Mucosa of rectum (tissue), 2 donors: ENCODE results near the gene ZNF385A.

Experiments used
- H3K27ac ChIP-seq, 2 donors: one replicate each; pipeline ENCODE4 v1.7.0; 2013; ENCODE audit warnings: inconsistent platforms in 2 of 2, low read depth in 2 of 2, low read length in 2 of 2
- H3K27me3 ChIP-seq, 2 donors: one replicate each; pipeline ENCODE4 v1.7.0; 2013; ENCODE audit warnings: low read length in 2 of 2; ENCODE audit not compliant: control insufficient read depth in 2 of 2, insufficient read depth in 2 of 2
- H3K36me3 ChIP-seq, 2 donors: one replicate each; pipeline ENCODE4 v1.7.0; 2013; ENCODE audit warnings: low read length in 2 of 2; ENCODE audit not compliant: control insufficient read depth in 2 of 2, insufficient read depth in 2 of 2
- H3K4me1 ChIP-seq, 2 donors: one replicate each; pipeline ENCODE4 v1.7.0; 2013; ENCODE audit warnings: low read length in 2 of 2, mild to moderate bottlenecking in 1 of 2; ENCODE audit not compliant: control insufficient read depth in 2 of 2, insufficient read depth in 2 of 2
- H3K4me3 ChIP-seq, 2 donors: one replicate each; pipeline ENCODE4 v1.7.0; 2013; ENCODE audit warnings: low read length in 2 of 2
- H3K9ac ChIP-seq, 2 donors: one replicate each; pipeline ENCODE4 v1.7.0; 2013; ENCODE audit warnings: low read length in 2 of 2, low read depth in 1 of 2, mild to moderate bottlenecking in 1 of 2
- H3K9me3 ChIP-seq, 2 donors: one replicate each; pipeline ENCODE4 v1.7.0; 2013; ENCODE audit warnings: low read length in 2 of 2; ENCODE audit not compliant: control insufficient read depth in 2 of 2
- donor health status: healthy.
- donor health status: Normal muscosa, but diverticular disease.

Gene ZNF385A

DNA sequence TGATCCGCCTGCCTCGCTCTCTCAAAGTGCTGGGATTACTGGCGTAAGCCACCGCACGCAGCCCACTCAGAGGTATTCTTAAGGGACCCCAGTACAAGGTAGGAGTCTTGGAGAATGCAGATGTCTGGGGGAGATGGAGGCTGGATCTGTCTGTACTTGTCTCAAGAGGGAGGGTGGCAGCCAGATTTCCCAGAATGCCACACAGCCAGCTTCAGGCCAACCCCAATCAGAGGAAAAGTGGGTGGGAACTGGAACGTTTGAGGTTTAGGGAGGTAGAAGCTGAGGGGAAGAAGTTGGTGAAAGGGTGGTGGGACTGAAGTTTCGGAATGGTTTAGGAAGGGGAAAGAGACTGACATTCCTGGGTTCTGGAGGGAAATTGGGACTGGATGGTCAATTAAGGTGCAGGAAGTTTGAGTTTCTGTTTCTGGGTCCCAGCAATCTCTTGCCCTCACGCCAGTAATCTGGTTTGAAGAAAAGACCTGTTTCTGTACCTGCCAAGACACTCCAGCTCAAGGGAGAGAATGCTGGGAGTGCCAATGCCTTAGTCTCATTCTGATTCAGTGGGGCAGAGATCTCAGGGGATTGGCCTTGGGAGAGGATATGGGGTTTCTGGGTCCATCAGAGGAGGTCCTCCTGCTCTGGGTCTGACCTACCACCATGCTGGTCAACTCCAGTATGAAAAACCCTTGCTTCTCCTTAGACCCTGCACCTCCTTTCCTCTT lies 8.1 kb upstream of the ZNF385A start:
- Histone ChIP-seq H3K9ac (no peak overlapping the region), H3K27ac (no peak overlapping the region), H3K4me3 (no peak overlapping the region), H3K4me1 (peaks cover 5 to 6% of the 10 kb centered on the region in 2 donors), H3K36me3 (peaks cover 8 to 15% of the 10 kb centered on the region in 2 donors), H3K9me3 (no peaks in the 10 kb centered on the region), H3K27me3 (peaks cover 0 to 4% of the 10 kb centered on the region in 2 donors)

DNA sequence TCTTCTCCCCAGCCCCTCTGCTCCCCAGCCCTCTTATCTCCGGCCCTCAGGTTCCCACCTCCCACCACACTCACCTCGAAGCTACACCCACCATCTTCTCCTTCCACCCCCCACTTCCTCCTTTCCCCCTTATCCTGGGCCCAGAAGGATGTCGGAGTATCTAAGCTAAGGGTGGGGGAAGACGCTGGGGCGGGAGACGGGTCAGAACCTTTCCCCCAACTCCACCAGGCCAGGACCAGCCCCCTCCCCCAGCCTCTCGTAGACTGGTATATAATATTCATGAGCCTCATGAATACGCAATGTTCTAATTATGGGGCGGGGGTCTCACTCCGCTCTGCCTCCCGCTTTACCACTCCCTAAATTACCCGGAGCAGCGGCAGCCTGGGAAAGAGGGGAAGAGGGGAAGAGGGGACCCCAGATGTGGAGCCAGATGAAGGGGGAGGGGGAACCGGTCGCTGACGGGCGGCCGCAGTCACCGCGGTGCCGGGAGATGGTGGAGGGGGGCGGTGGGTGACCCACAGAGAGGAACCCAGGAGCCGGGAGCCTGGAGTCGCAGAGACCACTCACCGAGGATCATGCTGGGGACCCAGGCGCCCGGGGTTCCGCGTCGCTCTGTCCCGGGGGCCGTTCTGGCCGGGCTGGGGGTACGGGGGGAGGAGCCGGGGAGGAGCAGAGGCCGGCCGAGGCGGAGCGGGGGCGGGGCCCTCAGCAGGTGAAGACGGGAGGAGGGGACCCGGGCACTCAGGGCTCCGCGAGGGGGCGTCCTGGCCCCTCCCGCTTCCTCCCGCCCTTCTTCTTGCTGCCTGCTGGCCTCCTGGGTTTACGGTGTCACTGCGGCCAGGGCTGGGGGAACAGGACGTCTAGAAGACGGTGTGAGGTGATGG lies 6.4 kb upstream of the ZNF385A start:
- no peak overlapping the region for H3K27ac ChIP-seq
- no peaks in the 10 kb centered on the region for H3K9me3 ChIP-seq
- H3K4me3 ChIP-seq = peak overlapping the region; percentile 37 to 46
- H3K4me1 ChIP-seq = peaks cover 5 to 6% of the 10 kb centered on the region in 2 donors
- H3K9ac ChIP-seq = peak overlapping the region in 1 of 2 donors; percentile 14
- peaks cover 0 to 4% of the 10 kb centered on the region in 2 donors for H3K27me3 ChIP-seq
- H3K36me3 ChIP-seq = peaks cover 0 to 3% of the 10 kb centered on the region in 2 donors

DNA sequence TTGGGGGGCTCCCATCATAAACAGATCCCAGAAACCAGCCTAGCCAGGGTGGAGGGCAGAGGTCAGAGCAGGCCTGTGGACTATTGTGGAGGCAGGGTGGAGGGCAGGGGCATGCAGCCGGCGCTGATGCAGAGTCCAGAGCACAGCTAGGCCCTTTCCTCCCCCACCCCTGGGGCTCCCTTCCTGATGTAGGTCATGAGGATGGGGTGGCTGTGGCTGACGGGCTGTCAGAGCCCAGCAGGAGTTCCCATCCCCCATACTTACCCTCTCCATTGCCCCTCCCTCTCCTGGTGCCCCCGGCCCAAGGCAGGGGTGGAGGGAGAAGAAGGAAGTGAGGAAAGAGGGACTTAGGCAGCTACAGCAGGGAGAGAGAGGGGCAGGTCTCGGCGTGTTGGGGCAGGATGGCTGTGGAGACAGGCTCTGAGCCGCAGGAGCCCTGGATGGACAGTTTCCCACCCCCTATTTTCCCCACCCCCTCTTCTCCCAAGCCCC lies 5.7 kb upstream of the ZNF385A start:
- H3K9ac ChIP-seq = no peak overlapping the region
- no peaks in the 10 kb centered on the region for H3K9me3 ChIP-seq
- peaks cover 0 to 4% of the 10 kb centered on the region in 2 donors for H3K27me3 ChIP-seq
- no peaks in the 10 kb centered on the region for H3K36me3 ChIP-seq
- H3K4me3 ChIP-seq = no peak overlapping the region
- H3K27ac ChIP-seq = no peak overlapping the region
- peaks cover 6 to 7% of the 10 kb centered on the region in 2 donors for H3K4me1 ChIP-seq

DNA sequence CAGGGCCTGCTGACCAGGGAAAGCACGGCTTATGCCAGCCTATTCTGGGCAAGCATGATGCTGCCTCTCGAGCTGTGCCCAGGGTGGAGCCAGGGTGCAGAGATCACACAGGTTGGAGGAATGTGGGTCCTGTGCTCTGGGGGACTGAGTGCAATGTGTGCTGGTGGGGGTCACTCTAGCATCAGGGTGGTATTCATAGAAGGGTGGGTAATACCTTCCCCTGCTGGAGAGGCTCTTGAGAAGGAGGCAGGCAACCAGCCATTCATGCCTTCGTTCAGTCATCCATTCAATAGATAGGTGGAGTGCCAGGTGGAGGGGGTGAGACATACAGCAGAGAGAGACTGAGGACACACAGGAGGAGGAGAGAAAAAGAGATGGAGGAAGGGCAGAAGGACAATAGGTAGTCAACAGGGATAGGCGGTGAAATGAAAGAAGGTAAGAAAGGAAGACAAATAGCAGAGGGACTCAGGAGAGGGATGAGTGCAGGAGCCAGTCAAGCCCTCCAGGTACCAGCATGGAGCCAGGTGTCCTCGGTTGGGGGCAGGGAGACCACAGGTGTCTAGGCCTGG lies 5.2 kb upstream of the ZNF385A start:
- Histone ChIP-seq H3K4me3 (no peak overlapping the region), H3K27ac (no peak overlapping the region), H3K36me3 (no peaks in the 10 kb centered on the region), H3K9ac (no peak overlapping the region), H3K9me3 (no peaks in the 10 kb centered on the region), H3K27me3 (peaks cover 0 to 4% of the 10 kb centered on the region in 2 donors), H3K4me1 (peaks cover 8 to 12% of the 10 kb centered on the region in 2 donors)

DNA sequence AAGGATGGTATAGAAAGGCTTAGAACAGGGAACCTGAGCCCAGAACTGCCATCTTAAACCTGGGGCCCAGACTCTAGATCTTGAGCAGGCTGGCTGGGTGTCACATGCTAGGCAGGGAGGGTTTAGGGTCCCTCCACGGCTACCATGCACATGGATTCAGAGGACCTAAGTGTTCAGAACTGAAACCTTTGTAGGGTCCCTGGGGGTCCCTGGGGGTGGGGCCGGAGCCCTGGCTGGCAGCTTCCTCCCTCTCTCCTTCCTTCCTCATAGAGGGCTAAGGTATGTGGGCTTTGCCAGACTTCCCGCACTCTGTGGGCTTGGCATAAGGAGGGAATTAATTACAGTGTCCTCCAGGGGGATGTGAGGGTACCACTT lies 4.6 kb upstream of the ZNF385A start:
- Histone ChIP-seq H3K27ac (no peak overlapping the region), H3K4me3 (no peak overlapping the region), H3K27me3 (peaks cover 0 to 4% of the 10 kb centered on the region in 2 donors), H3K36me3 (no peaks in the 10 kb centered on the region), H3K9ac (no peak overlapping the region), H3K4me1 (peaks cover 12% of the 10 kb centered on the region in 2 donors), H3K9me3 (no peaks in the 10 kb centered on the region)

DNA sequence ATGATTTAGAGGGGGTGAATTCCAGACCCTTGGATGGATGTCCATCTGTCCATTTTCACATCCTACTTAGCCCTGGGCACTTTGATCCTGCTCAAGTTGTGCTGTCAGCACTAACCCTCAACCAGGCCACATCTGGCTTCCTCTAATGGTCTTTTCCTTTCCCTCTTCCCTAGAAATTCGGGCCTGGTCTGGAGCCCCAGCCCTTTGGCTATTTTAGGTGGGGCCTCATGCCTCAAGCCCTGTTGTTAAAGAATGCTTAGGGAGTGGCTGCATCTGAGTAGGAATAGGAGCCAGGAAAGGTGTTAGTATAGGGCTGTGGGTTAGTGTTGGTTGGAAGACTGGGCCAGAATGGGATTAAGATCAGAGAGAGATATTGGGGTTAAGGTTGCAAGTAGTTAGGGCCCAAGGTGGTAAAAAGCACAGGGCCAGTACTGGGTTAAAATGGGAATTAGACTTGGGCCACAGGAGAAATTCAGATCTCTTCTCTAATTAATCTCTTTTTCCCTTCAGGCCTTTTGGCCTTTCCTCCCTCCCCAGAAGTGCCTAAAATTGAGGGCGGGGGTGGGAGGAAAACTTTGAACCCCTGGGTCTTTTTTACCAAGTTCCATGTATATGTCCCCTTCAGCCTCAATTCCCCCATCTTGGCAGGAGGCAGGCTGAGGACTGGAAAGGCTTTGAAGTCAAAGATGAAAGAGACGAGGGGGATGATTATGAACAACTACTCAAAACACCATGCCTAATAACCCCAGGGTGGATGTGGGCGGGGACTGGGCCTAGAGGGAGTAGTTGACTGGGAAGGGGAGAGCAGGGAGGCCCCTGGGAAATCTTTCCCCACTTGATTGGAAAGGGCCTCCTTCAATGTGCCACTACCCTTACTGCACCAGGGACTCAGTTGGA lies 4.0 kb upstream of the ZNF385A start:
- H3K9ac ChIP-seq = no peak overlapping the region
- H3K4me3 ChIP-seq = no peak overlapping the region
- H3K4me1 ChIP-seq = peaks cover 12% of the 10 kb centered on the region in 2 donors
- no peaks in the 10 kb centered on the region for H3K36me3 ChIP-seq
- peaks cover 0 to 4% of the 10 kb centered on the region in 2 donors for H3K27me3 ChIP-seq
- H3K27ac ChIP-seq = no peak overlapping the region
- no peaks in the 10 kb centered on the region for H3K9me3 ChIP-seq

DNA sequence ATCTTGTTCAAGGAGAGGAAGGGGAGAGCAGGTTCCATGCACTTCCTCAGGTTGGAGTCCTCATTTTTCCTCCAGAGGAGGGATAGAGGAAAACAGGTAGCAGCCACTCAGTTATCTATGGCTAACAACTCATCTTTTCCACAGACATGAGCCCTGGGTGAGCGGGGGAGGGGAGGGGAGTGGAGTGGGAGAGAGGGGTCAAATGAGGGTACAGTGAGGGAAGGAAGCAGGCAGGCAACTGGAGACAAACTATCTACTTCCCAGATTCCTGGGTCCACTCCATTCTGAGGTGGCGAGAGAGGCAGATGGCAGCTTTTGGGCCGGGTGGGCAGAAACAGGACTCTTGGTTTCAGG lies 2.6 kb upstream of the ZNF385A start:
- Histone ChIP-seq H3K9me3 (no peaks in the 10 kb centered on the region), H3K9ac (no peak overlapping the region), H3K4me3 (no peak overlapping the region), H3K27ac (no peak overlapping the region), H3K36me3 (no peaks in the 10 kb centered on the region), H3K4me1 (peaks cover 12% of the 10 kb centered on the region in 2 donors), H3K27me3 (no peaks in the 10 kb centered on the region)

DNA sequence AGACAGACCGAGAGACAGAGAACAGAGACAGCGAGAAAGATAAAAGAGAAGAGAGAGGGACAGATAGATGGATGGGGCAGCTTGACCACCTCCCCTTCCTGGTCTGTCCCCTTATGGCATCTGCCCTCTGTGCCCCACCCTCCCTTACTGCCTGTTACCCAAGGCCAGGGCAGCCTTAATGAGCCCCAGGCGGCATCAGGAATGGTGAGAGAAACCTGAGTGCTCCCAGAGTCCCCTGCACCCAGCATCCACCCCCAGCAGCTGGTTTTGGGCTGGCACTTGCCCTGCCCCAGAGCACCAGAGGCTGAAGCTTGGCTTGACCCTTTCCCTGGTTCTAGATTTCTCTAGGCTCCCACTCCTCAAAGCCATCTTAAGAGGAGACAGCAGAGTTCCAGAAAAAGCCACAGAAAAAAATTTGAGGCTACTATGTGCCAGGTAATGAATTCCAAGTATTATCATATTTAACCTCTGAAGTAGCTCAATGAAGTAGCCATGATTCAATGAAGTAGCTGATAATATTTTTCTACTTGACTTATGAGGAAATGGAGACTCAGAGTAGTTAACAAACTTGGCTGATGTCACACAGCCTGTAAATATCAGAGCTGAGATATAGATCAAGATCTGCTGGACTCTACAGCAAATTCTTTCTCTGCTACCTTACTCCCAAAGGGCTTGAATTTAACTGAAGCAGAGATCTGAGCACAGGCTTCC lies 2.0 kb upstream of the ZNF385A start:
- Histone ChIP-seq H3K4me3 (no peak overlapping the region), H3K27me3 (no peaks in the 10 kb centered on the region), H3K36me3 (no peaks in the 10 kb centered on the region), H3K4me1 (peaks cover 12% of the 10 kb centered on the region in 2 donors), H3K9ac (no peak overlapping the region), H3K27ac (peak overlapping the region in 1 of 2 donors; percentile 76), H3K9me3 (no peaks in the 10 kb centered on the region)

DNA sequence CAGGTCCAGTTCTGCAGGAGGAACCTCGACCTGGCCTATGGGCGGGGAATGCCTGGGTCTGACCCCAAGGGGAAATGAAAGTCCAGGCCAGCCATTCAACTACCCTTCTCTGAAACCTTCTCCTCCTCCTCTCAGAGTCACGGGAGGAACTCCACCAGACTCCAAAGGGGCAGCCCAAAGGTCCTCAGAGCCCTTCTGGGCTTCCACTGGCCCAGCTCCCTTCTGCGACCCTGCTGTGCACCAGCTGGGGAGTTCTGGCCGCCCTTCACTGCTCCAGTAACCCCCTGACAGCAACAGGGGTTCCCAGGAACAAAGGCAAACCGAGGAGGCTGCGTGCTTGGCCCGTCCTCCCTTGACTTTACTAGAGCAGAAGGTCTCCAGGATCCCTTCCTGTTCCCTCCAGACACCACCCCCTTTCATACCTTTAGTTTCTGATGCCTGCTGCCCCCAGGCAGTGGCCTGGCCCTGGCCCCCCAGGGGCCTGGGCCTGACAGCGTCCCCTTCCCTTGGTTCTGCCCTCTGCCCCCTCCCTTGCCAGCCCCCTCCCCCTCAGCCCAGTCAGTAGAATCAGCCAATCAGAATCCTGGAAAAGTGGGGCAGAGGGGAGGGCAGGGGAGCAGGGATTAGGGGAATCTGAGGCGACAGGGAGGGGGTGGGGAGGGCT lies 850 bp upstream of the ZNF385A start:
- H3K27me3 ChIP-seq = no peaks in the 10 kb centered on the region
- H3K4me1 ChIP-seq = peaks cover 12% of the 10 kb centered on the region in 2 donors
- H3K36me3 ChIP-seq = no peaks in the 10 kb centered on the region
- peak overlapping the region in 1 of 2 donors; percentile 31 for H3K4me3 ChIP-seq
- no peaks in the 10 kb centered on the region for H3K9me3 ChIP-seq
- no peak overlapping the region for H3K9ac ChIP-seq
- H3K27ac ChIP-seq = peak overlapping the region; percentile 14 to 76
